GM12878 (cell line): ENCODE data around the gene RRAD. TPM values are rescaled to one million over a fixed set of nuclear protein-coding genes. Genes with fewer than 3 reads are reported as not detected.

Source experiments
- ATAC-seq: fragments of 200-7000 bp; cut with Tn5 transposase; 3 replicates; pipeline ENCODE4 v1.9.1; 2020; ENCODE audit warnings: mild to moderate bottlenecking, moderate library complexity
- BruUV-seq: library from RNA; stranded (reverse); fragments of 400-500 nt; replicated peaks from 2 replicates; lab custom pipeline; 2021; lab: Mats Ljungman, UMichigan
- CTCF ChIA-PET: fragments of 300-600 bp; sonication (Branson Sonifier 250); formaldehyde crosslinking; extraction: SDS; loops from one replicate; lab custom pipeline; 2021; ENCODE audit warnings: inconsistent platforms; lab: Yijun Ruan, JAX
- POLR2A ChIA-PET: fragments of 350-600 bp; formaldehyde crosslinking; extraction: SDS; loops from one replicate; lab custom pipeline; 2021; ENCODE audit warnings: inconsistent platforms; lab: Charles Lee
- RAD21 ChIA-PET: fragments of 300-600 bp; sonication (Branson Sonifier 250); formaldehyde crosslinking; loops from one replicate; lab custom pipeline; 2023; ENCODE audit warnings: antibody characterized with exemption; ENCODE audit not compliant: unreplicated experiment; lab: Charles Lee
- SMC1A ChIA-PET: fragments of 300-600 bp; sonication (Branson Sonifier 250); formaldehyde crosslinking; loops from one replicate; lab custom pipeline; 2023; ENCODE audit not compliant: unreplicated experiment, uncharacterized antibody; lab: Charles Lee
- DNase-seq: peaks from one replicate; pipeline ENCODE4 v3.0.0-alpha.2; 2011; ENCODE audit warnings: low read depth, low spot score
- FAIRE-seq: peaks from 3 replicates; lab custom pipeline; 2011; peaks lifted over from hg19 to GRCh38; lab: Jason Lieb, UNC
- H2AFZ ChIP-seq: 2 replicates; pipeline ENCODE4 v1.6.0; 2011; ENCODE audit warnings: low read depth, low read length, control low read depth; ENCODE audit not compliant: control insufficient read depth
- H3K27ac ChIP-seq: 2 replicates; pipeline ENCODE4 v1.5.1; 2011; ENCODE audit warnings: control low read depth; ENCODE audit not compliant: control insufficient read depth, insufficient read depth
- H3K27me3 ChIP-seq, 2 experiments: replicated peaks in 1 of 2; 2 replicates each; pipeline versions ENCODE4 v1.6.0 to v1.6.1; 2011; ENCODE audit warnings: low read length in 1 of 2; ENCODE audit not compliant: control insufficient read depth in 2 of 2, insufficient read depth in 2 of 2
- H3K36me3 ChIP-seq, 2 experiments: 2 replicates each; pipeline ENCODE4 v1.5.1; 2011; ENCODE audit warnings: low read length in 1 of 2; ENCODE audit not compliant: control insufficient read depth in 2 of 2, insufficient read depth in 2 of 2
- H3K4me1 ChIP-seq: 2 replicates; pipeline ENCODE4 v1.6.1; 2011; ENCODE audit warnings: mild to moderate bottlenecking, low read length, moderate library complexity, mixed read lengths; ENCODE audit not compliant: control insufficient read depth, insufficient read depth
- H3K4me2 ChIP-seq: 2 replicates; pipeline ENCODE4 v1.6.0; 2011; ENCODE audit warnings: control low read depth; ENCODE audit not compliant: control insufficient read depth, insufficient read depth
- H3K4me3 ChIP-seq: fragments of 200-600 bp; sonication (generic); 2 replicates; pipeline ENCODE4 v1.5.1; 2016
- H3K79me2 ChIP-seq: 2 replicates; pipeline ENCODE4 v1.6.0; 2011; ENCODE audit warnings: low read length; ENCODE audit not compliant: control insufficient read depth, insufficient read depth
- H3K9ac ChIP-seq: 2 replicates; pipeline ENCODE4 v1.8.0; 2011; ENCODE audit warnings: low read length, control low read depth, mixed read lengths; ENCODE audit not compliant: control insufficient read depth, insufficient read depth
- H3K9me3 ChIP-seq: replicated peaks from 3 replicates; pipeline ENCODE4 v1.5.1; 2011; ENCODE audit warnings: mild to moderate bottlenecking, low read length; ENCODE audit not compliant: control insufficient read depth, insufficient read depth
- H4K20me1 ChIP-seq: 2 replicates; pipeline ENCODE4 v1.6.0; 2011; ENCODE audit not compliant: control insufficient read depth, insufficient read depth
- PAX5 ChIP-seq: IDR thresholded peaks from 2 replicates; pipeline ENCODE4 v1.6.1; 2011; ENCODE audit warnings: low read depth, low read length, borderline replicate concordance
- YY1 ChIP-seq: IDR thresholded peaks from 2 replicates; pipeline ENCODE4 v1.6.1; 2011; ENCODE audit warnings: low read depth, mild to moderate bottlenecking, low read length
- ZNF217 ChIP-seq: fragments of 450-650 bp; IDR thresholded peaks from 2 replicates; pipeline ENCODE4 v1.6.1; 2017; ENCODE audit warnings: antibody characterized with exemption, mild to moderate bottlenecking
- WGBS: methylation state at CpG from one replicate; pipeline ENCODE4 v1.1.6; 2016; ENCODE audit warnings: low lambda C conversion rate; ENCODE audit not compliant: insufficient replicate concordance, insufficient coverage; ENCODE audit errors: missing lambda C conversion rate; 5-methylcytosine and 5-hydroxymethylcytosine counted together
- in situ Hi-C: fragments of 300-500 bp; cut with MboI; formaldehyde crosslinking; loops from 9 replicates; pipeline ENCODE4 v1.14.3; 2018; ENCODE audit warnings: mixed read lengths
- intact Hi-C: fragments of 100-400 bp; cut with micrococcal nuclease; formaldehyde crosslinking; loops from one replicate; pipeline ENCODE4 v1.14.2; 2022; ENCODE audit not compliant: unreplicated experiment
- polyA plus RNA-seq, 11 experiments: library from polyadenylated mRNA; depleted of rRNA in 4 of 11; unstranded in 6 of 11; stranded (reverse) in 5 of 11; fragments of >200 nt; fragmentation: Nextera tagmentation in 4 of 11; fragmentation: Illumina TruSeq in 1 of 11; extraction: Ambion mirVana in 4 of 11; extraction: Trizol in 1 of 11; gene quantifications; 1 replicate in 1 of 11; 2 replicates in 10 of 11; pipeline versions ENCODE4 v1.2.1 to v1.2.3, GENCODE V29; 2011 to 2016; ENCODE audit warnings: inconsistent platforms in 2 of 11, missing spikeins in 2 of 11, low read depth in 1 of 11
- total RNA-seq, 4 experiments: library from RNA; depleted of rRNA in 3 of 4; stranded (reverse); fragments of >200 nt in 3 of 4; fragmentation: Illumina TruSeq in 1 of 4; extraction: Trizol in 1 of 4; gene quantifications; 2 replicates each; pipeline versions ENCODE4 v1.2.1 to v1.2.3, GENCODE V29; 2013 to 2021
- TF ChIP-seq, protein P1 (sequence below): fragments of 450-650 bp; IDR thresholded peaks from 2 replicates; pipeline ENCODE4 v1.6.1; 2017; ENCODE audit warnings: antibody characterized with exemption, mild to moderate bottlenecking, moderate library complexity
- TF ChIP-seq, protein P2 (sequence below), 3 experiments: IDR thresholded peaks in 2 of 3; conservative IDR thresholded peaks in 1 of 3; 2 replicates each; pipeline ENCODE4 v1.5.1; 2011; ENCODE audit warnings: low read depth in 3 of 3, low read length in 3 of 3, mild to moderate bottlenecking in 3 of 3, control low read depth in 2 of 3, moderate library complexity in 2 of 3, inconsistent platforms in 1 of 3, mixed read lengths in 1 of 3; ENCODE audit not compliant: control insufficient read depth in 2 of 3, insufficient read depth in 1 of 3; ENCODE audit errors: extremely low read depth in 1 of 3

RRAD gene
- total and polyA plus RNA-seq, 10 of the 15 experiments (the other 5 are each of a cell fraction or from before 2014, with no cell fraction given) = 0.11 to 8.5 (median 2.8) TPM

DNA sequence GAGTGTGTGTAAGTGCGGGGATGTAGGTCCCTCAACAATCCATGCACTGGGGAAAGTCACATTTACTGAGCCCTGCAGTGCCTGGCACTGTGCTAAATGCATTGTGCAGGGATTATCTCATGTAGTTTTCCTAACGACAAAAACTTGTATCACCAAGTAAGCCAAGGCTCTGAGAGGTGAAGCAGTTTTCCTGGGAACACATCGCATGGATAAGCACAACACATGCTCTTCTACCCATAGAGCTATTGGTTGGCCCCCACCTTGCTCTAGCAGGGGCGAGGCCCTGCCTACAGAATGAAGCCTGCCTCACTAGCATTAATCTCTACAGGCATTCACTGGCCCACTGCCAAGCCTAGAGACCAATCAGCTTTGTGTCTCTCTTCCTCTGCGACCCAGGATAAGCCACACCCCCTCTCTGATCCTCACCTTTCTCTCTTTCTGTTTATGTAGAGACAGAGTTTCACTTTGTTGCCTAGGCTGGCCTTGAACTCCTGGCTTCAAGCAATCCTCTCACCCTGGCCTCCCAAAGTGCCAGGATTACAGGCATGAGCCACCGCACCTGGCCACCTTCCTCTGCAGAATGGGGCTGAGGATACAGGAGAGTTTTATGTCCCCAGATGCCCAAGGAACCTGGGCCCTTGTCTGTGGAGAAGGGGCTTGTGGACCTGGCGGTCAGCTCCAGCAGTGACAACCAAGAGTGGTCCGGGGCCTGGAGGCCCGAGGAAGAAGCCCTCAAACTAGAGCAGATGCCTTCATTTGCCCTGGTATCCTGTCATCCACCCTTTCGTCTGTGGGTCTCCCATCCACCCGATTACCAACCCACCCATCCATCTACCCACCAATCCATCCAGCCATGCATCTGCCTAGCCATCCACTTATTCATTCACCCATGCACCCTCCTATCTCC is 19.4 kb downstream of the RRAD start:
- WGBS = 46% methylated on average over 11 of the region's 11 CpGs
- SMC1A ChIA-PET = interaction anchor here (0.8 to 1.1 kb wide), 3 partner anchors 8 to 14 kb away, joined by 3 read pairs; no protein-coding TSS in a partner anchor
- Histone ChIP-seq H3K27me3 (no peaks in the 10 kb centered on the region; a peak in 1 of 4 replicates), H3K4me2 (no peak overlapping the region), H4K20me1 (no peaks in the 10 kb centered on the region), H3K4me3 (no peak overlapping the region), H3K9ac (no peak overlapping the region), H3K27ac (no peak overlapping the region), H3K36me3 (no peaks in the 10 kb centered on the region), H2AFZ (no peak overlapping the region), H3K9me3 (no peaks in the 10 kb centered on the region), H3K79me2 (no peaks in the 10 kb centered on the region)
- intact Hi-C loops (no loop called here), in situ Hi-C loops (no loop called here)
- ATAC-seq (peak; percentile 15; the same call in 2 of the 3 replicates), FAIRE-seq (no peak), DNase-seq (no peak)
- CTCF ChIA-PET = interaction anchor here (1.3 to 1.7 kb wide), 2 partner anchors 10 to 13 kb away, joined by 3 to 5 read pairs; partner anchors contain the start of gene CDH16
- POLR2A ChIA-PET = no interaction called here
- RAD21 ChIA-PET = no interaction called here
- no TSS peak for BruUV-seq
- TF ChIP-seq PAX5 = no peak
- TF ChIP-seq, protein P1, sequence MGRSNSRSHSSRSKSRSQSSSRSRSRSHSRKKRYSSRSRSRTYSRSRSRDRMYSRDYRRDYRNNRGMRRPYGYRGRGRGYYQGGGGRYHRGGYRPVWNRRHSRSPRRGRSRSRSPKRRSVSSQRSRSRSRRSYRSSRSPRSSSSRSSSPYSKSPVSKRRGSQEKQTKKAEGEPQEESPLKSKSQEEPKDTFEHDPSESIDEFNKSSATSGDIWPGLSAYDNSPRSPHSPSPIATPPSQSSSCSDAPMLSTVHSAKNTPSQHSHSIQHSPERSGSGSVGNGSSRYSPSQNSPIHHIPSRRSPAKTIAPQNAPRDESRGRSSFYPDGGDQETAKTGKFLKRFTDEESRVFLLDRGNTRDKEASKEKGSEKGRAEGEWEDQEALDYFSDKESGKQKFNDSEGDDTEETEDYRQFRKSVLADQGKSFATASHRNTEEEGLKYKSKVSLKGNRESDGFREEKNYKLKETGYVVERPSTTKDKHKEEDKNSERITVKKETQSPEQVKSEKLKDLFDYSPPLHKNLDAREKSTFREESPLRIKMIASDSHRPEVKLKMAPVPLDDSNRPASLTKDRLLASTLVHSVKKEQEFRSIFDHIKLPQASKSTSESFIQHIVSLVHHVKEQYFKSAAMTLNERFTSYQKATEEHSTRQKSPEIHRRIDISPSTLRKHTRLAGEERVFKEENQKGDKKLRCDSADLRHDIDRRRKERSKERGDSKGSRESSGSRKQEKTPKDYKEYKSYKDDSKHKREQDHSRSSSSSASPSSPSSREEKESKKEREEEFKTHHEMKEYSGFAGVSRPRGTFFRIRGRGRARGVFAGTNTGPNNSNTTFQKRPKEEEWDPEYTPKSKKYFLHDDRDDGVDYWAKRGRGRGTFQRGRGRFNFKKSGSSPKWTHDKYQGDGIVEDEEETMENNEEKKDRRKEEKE = no peak
- no peak for TF ChIP-seq YY1
- TF ChIP-seq, protein P2, sequence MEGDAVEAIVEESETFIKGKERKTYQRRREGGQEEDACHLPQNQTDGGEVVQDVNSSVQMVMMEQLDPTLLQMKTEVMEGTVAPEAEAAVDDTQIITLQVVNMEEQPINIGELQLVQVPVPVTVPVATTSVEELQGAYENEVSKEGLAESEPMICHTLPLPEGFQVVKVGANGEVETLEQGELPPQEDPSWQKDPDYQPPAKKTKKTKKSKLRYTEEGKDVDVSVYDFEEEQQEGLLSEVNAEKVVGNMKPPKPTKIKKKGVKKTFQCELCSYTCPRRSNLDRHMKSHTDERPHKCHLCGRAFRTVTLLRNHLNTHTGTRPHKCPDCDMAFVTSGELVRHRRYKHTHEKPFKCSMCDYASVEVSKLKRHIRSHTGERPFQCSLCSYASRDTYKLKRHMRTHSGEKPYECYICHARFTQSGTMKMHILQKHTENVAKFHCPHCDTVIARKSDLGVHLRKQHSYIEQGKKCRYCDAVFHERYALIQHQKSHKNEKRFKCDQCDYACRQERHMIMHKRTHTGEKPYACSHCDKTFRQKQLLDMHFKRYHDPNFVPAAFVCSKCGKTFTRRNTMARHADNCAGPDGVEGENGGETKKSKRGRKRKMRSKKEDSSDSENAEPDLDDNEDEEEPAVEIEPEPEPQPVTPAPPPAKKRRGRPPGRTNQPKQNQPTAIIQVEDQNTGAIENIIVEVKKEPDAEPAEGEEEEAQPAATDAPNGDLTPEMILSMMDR (IDR thresholded peaks at IDR 0.05 in 2 of 3, conservative IDR thresholded peaks at IDR 0.05 in 1 of 3; ENCODE audit: control insufficient read depth in 2 of 3, extremely low read depth in 1 of 3, insufficient read depth in 1 of 3, low read depth in 3 of 3, low read length in 3 of 3) = no peak
- no peak for TF ChIP-seq ZNF217
- TF ChIP-seq, all 136 proteins: peak for 0
- H3K4me1 ChIP-seq = peaks cover 4% of the 10 kb centered on the region; the same call in 1 of the 2 replicates
